NT2/D1 (cell line): ENCODE measurements around the gene CELF2.

ENCODE experiments used
- YY1 ChIP-seq: IDR thresholded peaks from 2 replicates; pipeline ENCODE4 v1.6.1; 2011; ENCODE audit not compliant: insufficient read length, insufficient read depth
- ZNF274 ChIP-seq: IDR thresholded peaks from 2 replicates; pipeline ENCODE4 v1.6.1; 2011; ENCODE audit warnings: mild to moderate bottlenecking, low read depth, low read length

DNA sequence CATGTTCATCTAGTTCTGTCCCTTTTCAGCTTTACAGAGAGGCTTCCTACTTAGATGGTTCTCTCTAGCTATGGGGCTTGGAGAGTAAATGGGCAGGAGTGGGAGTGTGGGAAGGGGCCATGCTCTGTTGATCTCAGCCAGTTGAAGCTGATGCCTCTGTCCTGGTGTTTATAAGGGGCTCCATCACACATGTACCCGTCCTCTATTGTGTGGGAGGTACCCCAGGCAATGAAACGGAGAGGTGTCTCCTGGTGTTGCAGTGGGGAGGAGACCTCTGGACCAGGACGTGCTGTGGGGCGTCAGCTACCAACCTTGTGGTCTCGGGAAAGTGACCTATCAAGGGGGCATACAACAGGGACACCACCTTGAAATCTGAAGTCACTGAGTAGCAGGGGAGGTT lies 173.5 kb downstream of the CELF2 start:
- TF ChIP-seq YY1 (no peak), ZNF274 (no peak)
